Cerebellar nuclear complex (tissue), 1 donor: Measurements from ENCODE around the gene ULK1.

ENCODE experiments used
- DNase-seq, 2 experiments: peaks; one replicate each; lab custom pipeline; 2025; lab: John Stamatoyannopoulos, UW

Gene ULK1

GRCh38 chr12:131908092-131909080, 14.0 kb downstream of the ULK1 start:
- no peak for DNase-seq

GRCh38 chr12:131909081-131909751, 14.8 kb downstream of the ULK1 start:
- DNase-seq, result no peak

- DNase-seq, result no peak
These were observed 15.4 kb downstream of the ULK1 start for GRCh38 chr12:131909752-131910219.

- no peak for DNase-seq
These were observed 16.0 kb downstream of the ULK1 start for GRCh38 chr12:131910302-131911027.

GRCh38 chr12:131911028-131911650, 16.7 kb downstream of the ULK1 start:
- no peak for DNase-seq

- no peak for DNase-seq
These were observed 17.5 kb downstream of the ULK1 start for GRCh38 chr12:131911851-131912477.

- DNase-seq, result peak in 1 of 2 experiments; percentile 25
These were observed 18.3 kb downstream of the ULK1 start for GRCh38 chr12:131912518-131913274.

GRCh38 chr12:131913666-131914065, 19.2 kb downstream of the ULK1 start:
- no peak for DNase-seq

GRCh38 chr12:131914179-131914702, 19.8 kb downstream of the ULK1 start:
- DNase-seq, result no peak

- no peak for DNase-seq
These were observed 20.7 kb downstream of the ULK1 start for GRCh38 chr12:131915000-131915689.

GRCh38 chr12:131915823-131916222, 21.4 kb downstream of the ULK1 start:
- no peak for DNase-seq

- no peak for DNase-seq
These were observed 22.1 kb downstream of the ULK1 start for GRCh38 chr12:131916306-131917138.

GRCh38 chr12:131917139-131917710, 22.8 kb downstream of the ULK1 start:
- DNase-seq, result no peak

- DNase-seq, result no peak
These were observed 23.4 kb downstream of the ULK1 start for GRCh38 chr12:131917711-131918306.

- DNase-seq, result no peak
These were observed 24.1 kb downstream of the ULK1 start for GRCh38 chr12:131918311-131919050.

- DNase-seq, result no peak
These were observed 24.6 kb downstream of the ULK1 start for GRCh38 chr12:131919051-131919347.

GRCh38 chr12:131919366-131920156, 25.1 kb downstream of the ULK1 start:
- no peak for DNase-seq
